Measurements from ENCODE around the gene OR4K2. TPM values are rescaled to one million over a fixed set of nuclear protein-coding genes. Genes with fewer than 3 reads are reported as not detected.

Gene OR4K2
- total RNA-seq, 3 donors from 2014 or later = not detected

- Histone ChIP-seq H3K36me3 (ENCODE audit: low read depth) (no peaks in the 10 kb centered on the region), H3K9me3 (peaks cover 25% of the 10 kb centered on the region), H3K4me3 (no peak overlapping the region), H3K4me1 (ENCODE audit: low read depth) (no peaks in the 10 kb centered on the region)
- DNase-seq (no peak), ATAC-seq (no peak)
- TF ChIP-seq, protein P1, sequence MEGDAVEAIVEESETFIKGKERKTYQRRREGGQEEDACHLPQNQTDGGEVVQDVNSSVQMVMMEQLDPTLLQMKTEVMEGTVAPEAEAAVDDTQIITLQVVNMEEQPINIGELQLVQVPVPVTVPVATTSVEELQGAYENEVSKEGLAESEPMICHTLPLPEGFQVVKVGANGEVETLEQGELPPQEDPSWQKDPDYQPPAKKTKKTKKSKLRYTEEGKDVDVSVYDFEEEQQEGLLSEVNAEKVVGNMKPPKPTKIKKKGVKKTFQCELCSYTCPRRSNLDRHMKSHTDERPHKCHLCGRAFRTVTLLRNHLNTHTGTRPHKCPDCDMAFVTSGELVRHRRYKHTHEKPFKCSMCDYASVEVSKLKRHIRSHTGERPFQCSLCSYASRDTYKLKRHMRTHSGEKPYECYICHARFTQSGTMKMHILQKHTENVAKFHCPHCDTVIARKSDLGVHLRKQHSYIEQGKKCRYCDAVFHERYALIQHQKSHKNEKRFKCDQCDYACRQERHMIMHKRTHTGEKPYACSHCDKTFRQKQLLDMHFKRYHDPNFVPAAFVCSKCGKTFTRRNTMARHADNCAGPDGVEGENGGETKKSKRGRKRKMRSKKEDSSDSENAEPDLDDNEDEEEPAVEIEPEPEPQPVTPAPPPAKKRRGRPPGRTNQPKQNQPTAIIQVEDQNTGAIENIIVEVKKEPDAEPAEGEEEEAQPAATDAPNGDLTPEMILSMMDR (IDR thresholded peaks at IDR 0.05) = no peak
- intact Hi-C loops (cut with DNase I, micrococcal nuclease) = no loop called here
Measured at GRCh38 chr14:19873178-19873577, 1.8 kb upstream of the OR4K2 start.

DNA sequence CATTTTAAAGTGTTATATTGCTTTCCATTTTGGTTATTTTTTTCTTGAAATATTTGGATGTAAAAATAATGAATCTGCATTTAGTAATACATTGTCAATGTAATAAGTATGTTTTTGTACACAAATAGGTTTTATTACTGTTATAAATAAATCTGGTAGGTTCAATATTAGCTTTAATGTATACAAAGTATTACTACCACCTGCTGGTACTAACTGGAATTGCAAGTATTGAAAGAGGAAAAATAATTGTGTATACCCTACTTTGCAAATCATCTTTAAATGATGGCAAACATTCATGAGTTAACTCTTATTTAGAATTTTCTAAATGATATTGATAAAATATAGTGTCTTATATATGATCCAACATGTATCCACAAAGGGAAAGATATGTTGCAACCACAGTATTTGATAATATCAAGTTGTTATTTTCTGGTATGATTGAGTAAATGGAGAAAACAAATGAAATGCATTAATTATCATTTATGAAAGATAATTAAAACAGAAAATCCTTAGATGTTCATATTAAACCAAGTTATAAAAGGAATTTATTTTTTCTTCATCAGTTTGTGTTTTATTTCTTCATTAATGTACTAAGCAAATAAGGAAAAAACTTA lies 3.2 kb downstream of the OR4K2 start:
- DNase-seq = no peak

GRCh38 chr14:19895282-19895681 lies 20.3 kb downstream of the OR4K2 start:
- Histone ChIP-seq H3K36me3 (ENCODE audit: low read depth) (no peaks in the 10 kb centered on the region), H3K4me1 (ENCODE audit: low read depth) (no peaks in the 10 kb centered on the region), H3K9me3 (peaks cover 84% of the 10 kb centered on the region), H3K4me3 (no peak overlapping the region)
- ATAC-seq (peak; percentile 9), DNase-seq (no peak)
- TF ChIP-seq, protein P1 (IDR thresholded peaks at IDR 0.05) = no peak
- intact Hi-C loops (cut with DNase I, micrococcal nuclease) = no loop called here

More for the DNA sequence above, 3.2 kb downstream of the OR4K2 start:
- no peaks in the 10 kb centered on the region for H3K4me1 ChIP-seq (ENCODE audit: low read depth)
- intact Hi-C loops (cut with DNase I, micrococcal nuclease) = no loop called here
- no peaks in the 10 kb centered on the region for H3K36me3 ChIP-seq (ENCODE audit: low read depth)
- no peak for ATAC-seq
- TF ChIP-seq, protein P1 (IDR thresholded peaks at IDR 0.05) = peak; percentile 33
- no peak overlapping the region for H3K4me3 ChIP-seq
- H3K9me3 ChIP-seq = peaks cover 17% of the 10 kb centered on the region

DNA sequence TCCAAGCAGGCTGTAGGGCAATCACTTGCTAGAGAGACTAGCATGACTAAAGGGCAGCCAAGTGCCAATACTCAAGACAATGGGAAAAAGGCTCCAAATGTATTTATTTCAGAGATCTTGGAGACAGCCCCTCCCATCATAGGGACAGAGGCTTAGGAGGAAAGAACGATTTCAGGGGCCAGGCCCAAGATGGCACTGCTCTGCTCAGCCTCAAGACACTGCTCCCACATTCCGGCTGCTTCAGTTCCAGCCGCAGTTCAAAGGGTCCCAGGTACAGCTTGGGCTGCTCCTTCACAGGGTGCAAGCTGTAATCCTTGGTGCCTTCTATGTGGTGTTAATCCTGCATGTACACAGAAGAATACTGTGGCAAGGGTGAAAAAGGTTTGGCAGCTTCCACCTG lies 26.1 kb downstream of the OR4K2 start:
- Histone ChIP-seq H3K9me3 (peaks cover 72% of the 10 kb centered on the region), H3K4me1 (ENCODE audit: low read depth) (no peaks in the 10 kb centered on the region), H3K4me3 (no peak overlapping the region), H3K36me3 (ENCODE audit: low read depth) (no peaks in the 10 kb centered on the region)
- TF ChIP-seq, protein P1 (IDR thresholded peaks at IDR 0.05) = no peak
- intact Hi-C loops (cut with DNase I, micrococcal nuclease) = no loop called here
- peak; percentile 21 for ATAC-seq
- no peak for DNase-seq

GRCh38 chr14:19902409-19902808 lies 27.5 kb downstream of the OR4K2 start:
- TF ChIP-seq, protein P1 (IDR thresholded peaks at IDR 0.05) = no peak
- H3K4me3 ChIP-seq = no peak overlapping the region

DNA sequence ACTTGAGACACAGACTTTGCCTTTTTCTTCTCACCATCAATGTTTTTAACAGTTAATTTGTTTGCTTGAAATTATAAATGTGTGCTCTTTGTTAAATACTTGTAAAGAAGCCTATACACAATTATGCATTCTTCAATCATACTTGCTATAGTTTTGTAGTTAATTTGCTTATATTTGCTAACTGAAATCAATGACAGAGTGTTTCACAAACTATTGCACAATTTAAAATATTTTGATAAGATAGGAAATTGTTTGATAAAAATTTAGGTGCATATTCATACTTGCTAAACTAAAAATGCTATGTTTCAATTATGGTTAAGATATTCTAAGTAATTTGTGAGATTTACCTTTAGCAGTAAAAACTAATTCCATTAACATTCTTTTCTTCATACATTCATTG lies 31.7 kb downstream of the OR4K2 start:
- Histone ChIP-seq H3K4me3 (no peak overlapping the region), H3K9me3 (peaks cover 76% of the 10 kb centered on the region), H3K36me3 (ENCODE audit: low read depth) (no peaks in the 10 kb centered on the region), H3K4me1 (ENCODE audit: low read depth) (no peaks in the 10 kb centered on the region)
- ATAC-seq (no peak), DNase-seq (no peak)
- TF ChIP-seq, protein P1 (IDR thresholded peaks at IDR 0.05) = no peak
- intact Hi-C loops (cut with DNase I, micrococcal nuclease) = no loop called here

More at GRCh38 chr14:19902409-19902808, 27.5 kb downstream of the OR4K2 start:
- intact Hi-C loops (cut with DNase I, micrococcal nuclease) = no loop called here
- H3K9me3 ChIP-seq = peaks cover 69% of the 10 kb centered on the region
- H3K4me1 ChIP-seq (ENCODE audit: low read depth) = no peaks in the 10 kb centered on the region
- DNase-seq = no peak
- no peaks in the 10 kb centered on the region for H3K36me3 ChIP-seq (ENCODE audit: low read depth)
- no peak for ATAC-seq

All from mucosa of descending colon (tissue), 3 donors.